Liver (tissue), 9 donors: Measurements from ENCODE around the gene SLC8A1. TPM values are rescaled to one million over a fixed set of nuclear protein-coding genes. Genes with fewer than 3 reads are reported as not detected.

Experiments used
- DNase-seq: peaks from one replicate; pipeline ENCODE4 v3.0.0-alpha.2; 2017; ENCODE audit warnings: low spot score
- H3K27ac ChIP-seq, 2 donors: one replicate each; pipeline ENCODE4 v1.7.0; 2013; ENCODE audit warnings: inconsistent platforms in 2 of 2, low read length in 2 of 2, control low read depth in 1 of 2, low read depth in 1 of 2, mild to moderate bottlenecking in 1 of 2
- H3K27me3 ChIP-seq, 4 donors: one replicate each; pipeline versions ENCODE4 v1.6.1 to v1.7.0; 2013; ENCODE audit warnings: low read length in 3 of 4, inconsistent platforms in 1 of 4, mild to moderate bottlenecking in 1 of 4, moderate library complexity in 1 of 4; ENCODE audit not compliant: control insufficient read depth in 4 of 4, insufficient read depth in 4 of 4
- H3K36me3 ChIP-seq, 4 donors: one replicate each; pipeline versions ENCODE4 v1.6.1 to v1.7.0; 2013; ENCODE audit warnings: low read length in 3 of 4, mild to moderate bottlenecking in 3 of 4, low read depth in 1 of 4, moderate library complexity in 1 of 4; ENCODE audit not compliant: control insufficient read depth in 4 of 4, insufficient read depth in 3 of 4
- H3K4me1 ChIP-seq, 4 donors: one replicate each; pipeline versions ENCODE4 v1.6.1 to v1.7.0; 2013; ENCODE audit warnings: low read length in 3 of 4, mild to moderate bottlenecking in 3 of 4, moderate library complexity in 1 of 4; ENCODE audit not compliant: control insufficient read depth in 4 of 4, insufficient read depth in 4 of 4
- H3K4me3 ChIP-seq, 3 donors: one replicate each; pipeline versions ENCODE4 v1.6.1 to v1.7.0; 2013; ENCODE audit warnings: low read length in 3 of 3, control low read depth in 1 of 3, low read depth in 1 of 3, mild to moderate bottlenecking in 1 of 3
- H3K9ac ChIP-seq, 2 donors: one replicate each; pipeline ENCODE4 v1.7.0; 2013; ENCODE audit warnings: low read length in 2 of 2, mild to moderate bottlenecking in 2 of 2, moderate library complexity in 2 of 2, control low read depth in 1 of 2, low read depth in 1 of 2
- H3K9me3 ChIP-seq, 4 donors: one replicate each; pipeline versions ENCODE4 v1.6.1 to v1.7.0; 2013; ENCODE audit warnings: low read length in 3 of 4; ENCODE audit not compliant: control insufficient read depth in 4 of 4
- EGR1 ChIP-seq, 2 donors: IDR thresholded peaks; 2 replicates each; pipeline ENCODE4 v1.6.1; 2016 to 2018; ENCODE audit warnings: antibody characterized with exemption in 2 of 2, low read depth in 2 of 2
- FOXA1 ChIP-seq: IDR thresholded peaks from 2 replicates; pipeline ENCODE4 v1.6.1; 2016; ENCODE audit warnings: antibody characterized with exemption
- FOXA2 ChIP-seq: IDR thresholded peaks from 2 replicates; pipeline ENCODE4 v1.6.1; 2016; ENCODE audit warnings: antibody characterized with exemption
- GABPA ChIP-seq, 2 donors: IDR thresholded peaks in 1 of 2; conservative IDR thresholded peaks in 1 of 2; 2 replicates each; pipeline ENCODE4 v1.6.1; 2016; ENCODE audit warnings: antibody characterized with exemption in 2 of 2, mild to moderate bottlenecking in 1 of 2, moderate library complexity in 1 of 2
- HNF4G ChIP-seq: IDR thresholded peaks from 2 replicates; pipeline ENCODE4 v1.6.1; 2016; ENCODE audit warnings: antibody characterized with exemption
- JUND ChIP-seq, 2 donors: IDR thresholded peaks; 2 replicates each; pipeline ENCODE4 v1.6.1; 2016; ENCODE audit warnings: antibody characterized with exemption in 2 of 2
- NR2F2 ChIP-seq: IDR thresholded peaks from 2 replicates; pipeline ENCODE4 v1.6.1; 2016; ENCODE audit warnings: antibody characterized with exemption
- RAD21 ChIP-seq, 2 donors: IDR thresholded peaks; 2 replicates each; pipeline ENCODE4 v1.6.1; 2016; ENCODE audit warnings: antibody characterized with exemption in 2 of 2, mild to moderate bottlenecking in 2 of 2
- RXRA ChIP-seq, 2 donors: IDR thresholded peaks; 2 replicates each; pipeline ENCODE4 v1.6.1; 2017 to 2018; ENCODE audit warnings: antibody characterized with exemption in 2 of 2, mild to moderate bottlenecking in 1 of 2
- SP1 ChIP-seq: IDR thresholded peaks from 2 replicates; pipeline ENCODE4 v1.6.1; 2018; ENCODE audit warnings: antibody characterized with exemption, mild to moderate bottlenecking
- YY1 ChIP-seq: IDR thresholded peaks from 2 replicates; pipeline ENCODE4 v1.6.1; 2016; ENCODE audit warnings: antibody characterized with exemption, mild to moderate bottlenecking
- WGBS: extraction: QIAGEN DNeasy Blood & Tissue Kit; methylation state at CpG from one replicate; pipeline ENCODE4 v1.1.7; 2013; 5-methylcytosine and 5-hydroxymethylcytosine counted together
- polyA plus RNA-seq, 2 donors: library from polyadenylated mRNA; stranded (reverse) in 1 of 2; unstranded in 1 of 2; fragments of 200-250 nt in 1 of 2; fragments of >200 nt in 1 of 2; fragmentation: Nextera tagmentation in 1 of 2; extraction: Ambion mirVana in 1 of 2; gene quantifications; one replicate each; pipeline versions ENCODE4 v1.2.1 to v1.2.3, GENCODE V29; 2013 to 2015
- total RNA-seq, 2 donors: library from RNA; depleted of rRNA; stranded (reverse); fragments of >200 nt; gene quantifications; one replicate each; pipeline ENCODE4 v1.2.3, GENCODE V29; 2014
- TF ChIP-seq, protein P1 (sequence below): IDR thresholded peaks from 2 replicates; pipeline ENCODE4 v1.6.1; 2016; ENCODE audit warnings: antibody characterized with exemption, mild to moderate bottlenecking
- TF ChIP-seq, protein P2 (sequence below): IDR thresholded peaks from 2 replicates; pipeline ENCODE4 v1.6.1; 2016; ENCODE audit warnings: antibody characterized with exemption
- TF ChIP-seq, protein P3 (sequence below): fragments of 150-350 bp; IDR thresholded peaks from 2 replicates; pipeline ENCODE4 v1.5.1; 2017; ENCODE audit warnings: improper control_type of control experiment, low read depth, low read length; ENCODE audit not compliant: missing input control
- TF ChIP-seq, protein P4 (sequence below): IDR thresholded peaks from 2 replicates; pipeline ENCODE4 v1.6.1; 2016; ENCODE audit warnings: antibody characterized with exemption
- TF ChIP-seq, protein P5 (sequence below): IDR thresholded peaks from 2 replicates; pipeline ENCODE4 v1.6.1; 2016; ENCODE audit warnings: antibody characterized with exemption
- donor health status: healthy.
- donor health status: healthy.
- donor health status: healthy.
- donor health status: healthy.
- donor health status: healthy.

The SLC8A1 gene
- total and polyA plus RNA-seq, 4 donors: 1.2 to 18.5 (median 8.2) TPM

DNA sequence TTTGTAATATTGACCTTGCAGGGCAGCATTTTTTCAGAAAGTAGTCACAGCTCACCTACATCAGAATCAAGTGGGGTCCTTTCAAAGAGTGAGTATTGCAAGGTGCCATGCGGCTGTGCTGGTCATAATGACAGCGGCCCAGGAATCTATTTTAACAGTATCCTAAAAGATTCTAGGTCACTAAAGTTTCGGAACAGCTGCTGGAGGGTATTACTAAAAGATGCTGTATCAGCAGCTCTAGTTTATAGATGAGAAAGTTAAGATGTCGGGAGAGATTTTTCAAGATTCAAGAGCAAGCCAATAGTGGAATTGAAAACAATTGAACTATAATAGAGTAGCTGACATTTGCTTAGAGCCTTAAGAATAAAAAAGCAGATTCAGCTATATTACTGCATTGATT lies 336.0 kb downstream of the SLC8A1 start:
- Histone ChIP-seq H3K4me1 (no peaks in the 10 kb centered on the region), H3K27me3 (no peaks in the 10 kb centered on the region), H3K9ac (no peak overlapping the region), H3K27ac (no peak overlapping the region), H3K9me3 (no peaks in the 10 kb centered on the region), H3K4me3 (no peak overlapping the region), H3K36me3 (no peaks in the 10 kb centered on the region)
- no peak for DNase-seq
- 92% methylated on average over 4 of the region's 4 CpGs for WGBS
- TF ChIP-seq, protein P1, sequence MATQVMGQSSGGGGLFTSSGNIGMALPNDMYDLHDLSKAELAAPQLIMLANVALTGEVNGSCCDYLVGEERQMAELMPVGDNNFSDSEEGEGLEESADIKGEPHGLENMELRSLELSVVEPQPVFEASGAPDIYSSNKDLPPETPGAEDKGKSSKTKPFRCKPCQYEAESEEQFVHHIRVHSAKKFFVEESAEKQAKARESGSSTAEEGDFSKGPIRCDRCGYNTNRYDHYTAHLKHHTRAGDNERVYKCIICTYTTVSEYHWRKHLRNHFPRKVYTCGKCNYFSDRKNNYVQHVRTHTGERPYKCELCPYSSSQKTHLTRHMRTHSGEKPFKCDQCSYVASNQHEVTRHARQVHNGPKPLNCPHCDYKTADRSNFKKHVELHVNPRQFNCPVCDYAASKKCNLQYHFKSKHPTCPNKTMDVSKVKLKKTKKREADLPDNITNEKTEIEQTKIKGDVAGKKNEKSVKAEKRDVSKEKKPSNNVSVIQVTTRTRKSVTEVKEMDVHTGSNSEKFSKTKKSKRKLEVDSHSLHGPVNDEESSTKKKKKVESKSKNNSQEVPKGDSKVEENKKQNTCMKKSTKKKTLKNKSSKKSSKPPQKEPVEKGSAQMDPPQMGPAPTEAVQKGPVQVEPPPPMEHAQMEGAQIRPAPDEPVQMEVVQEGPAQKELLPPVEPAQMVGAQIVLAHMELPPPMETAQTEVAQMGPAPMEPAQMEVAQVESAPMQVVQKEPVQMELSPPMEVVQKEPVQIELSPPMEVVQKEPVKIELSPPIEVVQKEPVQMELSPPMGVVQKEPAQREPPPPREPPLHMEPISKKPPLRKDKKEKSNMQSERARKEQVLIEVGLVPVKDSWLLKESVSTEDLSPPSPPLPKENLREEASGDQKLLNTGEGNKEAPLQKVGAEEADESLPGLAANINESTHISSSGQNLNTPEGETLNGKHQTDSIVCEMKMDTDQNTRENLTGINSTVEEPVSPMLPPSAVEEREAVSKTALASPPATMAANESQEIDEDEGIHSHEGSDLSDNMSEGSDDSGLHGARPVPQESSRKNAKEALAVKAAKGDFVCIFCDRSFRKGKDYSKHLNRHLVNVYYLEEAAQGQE: no peak
- TF ChIP-seq YY1: no peak
- no peak for TF ChIP-seq GABPA (IDR thresholded peaks at IDR 0.05 in 1 of 2, conservative IDR thresholded peaks at IDR 0.05 in 1 of 2)
- no peak for TF ChIP-seq EGR1 (IDR thresholded peaks at IDR 0.05; ENCODE audit: low read depth in 2 of 2)
- no peak for TF ChIP-seq NR2F2

DNA sequence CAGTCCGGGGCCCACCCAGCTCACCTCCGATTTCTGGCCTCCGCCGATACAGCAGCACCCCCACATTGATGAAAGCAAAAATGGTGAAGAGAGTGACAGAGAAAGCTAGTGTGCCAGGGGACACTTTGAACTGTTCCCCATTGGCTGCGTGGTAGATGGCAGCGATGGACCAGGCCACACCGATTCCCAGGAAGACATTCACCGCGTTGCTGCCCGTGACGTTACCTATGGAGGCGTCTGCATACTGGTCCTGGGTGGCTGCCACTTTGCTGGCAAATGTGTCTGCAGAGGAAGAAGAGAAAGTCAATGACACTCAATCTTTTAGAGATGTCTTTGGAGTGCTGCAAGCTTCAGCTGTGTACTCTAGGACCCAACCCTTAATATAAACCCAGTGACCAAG lies 336.5 kb downstream of the SLC8A1 start:
- no peak for DNase-seq
- TF ChIP-seq SP1: no peak
- TF ChIP-seq, protein P2, sequence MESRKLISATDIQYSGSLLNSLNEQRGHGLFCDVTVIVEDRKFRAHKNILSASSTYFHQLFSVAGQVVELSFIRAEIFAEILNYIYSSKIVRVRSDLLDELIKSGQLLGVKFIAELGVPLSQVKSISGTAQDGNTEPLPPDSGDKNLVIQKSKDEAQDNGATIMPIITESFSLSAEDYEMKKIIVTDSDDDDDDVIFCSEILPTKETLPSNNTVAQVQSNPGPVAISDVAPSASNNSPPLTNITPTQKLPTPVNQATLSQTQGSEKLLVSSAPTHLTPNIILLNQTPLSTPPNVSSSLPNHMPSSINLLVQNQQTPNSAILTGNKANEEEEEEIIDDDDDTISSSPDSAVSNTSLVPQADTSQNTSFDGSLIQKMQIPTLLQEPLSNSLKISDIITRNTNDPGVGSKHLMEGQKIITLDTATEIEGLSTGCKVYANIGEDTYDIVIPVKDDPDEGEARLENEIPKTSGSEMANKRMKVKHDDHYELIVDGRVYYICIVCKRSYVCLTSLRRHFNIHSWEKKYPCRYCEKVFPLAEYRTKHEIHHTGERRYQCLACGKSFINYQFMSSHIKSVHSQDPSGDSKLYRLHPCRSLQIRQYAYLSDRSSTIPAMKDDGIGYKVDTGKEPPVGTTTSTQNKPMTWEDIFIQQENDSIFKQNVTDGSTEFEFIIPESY: no peak
- no peak for TF ChIP-seq HNF4G
- TF ChIP-seq JUND (IDR thresholded peaks at IDR 0.05): no peak
- no peak for TF ChIP-seq NR2F2
- no peak for TF ChIP-seq RAD21 (IDR thresholded peaks at IDR 0.05)
- TF ChIP-seq FOXA2: no peak
- TF ChIP-seq FOXA1: no peak
- TF ChIP-seq GABPA (IDR thresholded peaks at IDR 0.05 in 1 of 2, conservative IDR thresholded peaks at IDR 0.05 in 1 of 2): no peak
- TF ChIP-seq, protein P3, sequence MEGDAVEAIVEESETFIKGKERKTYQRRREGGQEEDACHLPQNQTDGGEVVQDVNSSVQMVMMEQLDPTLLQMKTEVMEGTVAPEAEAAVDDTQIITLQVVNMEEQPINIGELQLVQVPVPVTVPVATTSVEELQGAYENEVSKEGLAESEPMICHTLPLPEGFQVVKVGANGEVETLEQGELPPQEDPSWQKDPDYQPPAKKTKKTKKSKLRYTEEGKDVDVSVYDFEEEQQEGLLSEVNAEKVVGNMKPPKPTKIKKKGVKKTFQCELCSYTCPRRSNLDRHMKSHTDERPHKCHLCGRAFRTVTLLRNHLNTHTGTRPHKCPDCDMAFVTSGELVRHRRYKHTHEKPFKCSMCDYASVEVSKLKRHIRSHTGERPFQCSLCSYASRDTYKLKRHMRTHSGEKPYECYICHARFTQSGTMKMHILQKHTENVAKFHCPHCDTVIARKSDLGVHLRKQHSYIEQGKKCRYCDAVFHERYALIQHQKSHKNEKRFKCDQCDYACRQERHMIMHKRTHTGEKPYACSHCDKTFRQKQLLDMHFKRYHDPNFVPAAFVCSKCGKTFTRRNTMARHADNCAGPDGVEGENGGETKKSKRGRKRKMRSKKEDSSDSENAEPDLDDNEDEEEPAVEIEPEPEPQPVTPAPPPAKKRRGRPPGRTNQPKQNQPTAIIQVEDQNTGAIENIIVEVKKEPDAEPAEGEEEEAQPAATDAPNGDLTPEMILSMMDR: no peak
- no peak for TF ChIP-seq EGR1 (IDR thresholded peaks at IDR 0.05; ENCODE audit: low read depth in 2 of 2)
- TF ChIP-seq, protein P4, sequence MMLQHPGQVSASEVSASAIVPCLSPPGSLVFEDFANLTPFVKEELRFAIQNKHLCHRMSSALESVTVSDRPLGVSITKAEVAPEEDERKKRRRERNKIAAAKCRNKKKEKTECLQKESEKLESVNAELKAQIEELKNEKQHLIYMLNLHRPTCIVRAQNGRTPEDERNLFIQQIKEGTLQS: no peak
- TF ChIP-seq, protein P5, sequence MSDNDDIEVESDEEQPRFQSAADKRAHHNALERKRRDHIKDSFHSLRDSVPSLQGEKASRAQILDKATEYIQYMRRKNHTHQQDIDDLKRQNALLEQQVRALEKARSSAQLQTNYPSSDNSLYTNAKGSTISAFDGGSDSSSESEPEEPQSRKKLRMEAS: no peak
- TF ChIP-seq RXRA (IDR thresholded peaks at IDR 0.05): no peak
- TF ChIP-seq, protein P1: no peak
- Histone ChIP-seq H3K4me1 (no peaks in the 10 kb centered on the region), H3K9ac (no peak overlapping the region), H3K9me3 (no peaks in the 10 kb centered on the region), H3K27me3 (no peaks in the 10 kb centered on the region), H3K27ac (no peak overlapping the region), H3K4me3 (no peak overlapping the region), H3K36me3 (no peaks in the 10 kb centered on the region)
- WGBS: 91% methylated on average over 12 of the region's 12 CpGs
